H1 (cell line): ENCODE data around the gene COQ9. TPM values are rescaled to one million over a fixed set of nuclear protein-coding genes. Genes with fewer than 3 reads are reported as not detected.
A peak's percentile ranks its signal among the peaks of the same experiment; 100 is the strongest.

Experiments used
- CTCF ChIA-PET: fragments of 300-600 bp; sonication (Branson Sonifier 250); formaldehyde crosslinking; loops from one replicate; lab custom pipeline; 2021; ENCODE audit not compliant: partially characterized antibody; lab: Charles Lee
- POLR2A ChIA-PET: fragments of 300-600 bp; sonication (Branson Sonifier 250); formaldehyde crosslinking; loops from one replicate; lab custom pipeline; 2021; ENCODE audit warnings: inconsistent platforms; ENCODE audit not compliant: partially characterized antibody; lab: Charles Lee
- DNase-seq, 2 experiments: peaks; one replicate each; pipeline versions ENCODE4 v3.0.0 to v3.0.0-alpha.2; 2010 to 2022; ENCODE audit warnings: low spot score in 2 of 2, low read depth in 1 of 2, mixed read lengths in 1 of 2
- FAIRE-seq: peaks from 2 replicates; lab custom pipeline; 2011; peaks lifted over from hg19 to GRCh38; lab: Jason Lieb, UNC
- H2AFZ ChIP-seq: 2 replicates; pipeline ENCODE4 v1.8.1; 2012; ENCODE audit warnings: low read length, inconsistent platforms
- H2AK5ac ChIP-seq: 2 replicates; pipeline ENCODE4 v1.6.1; 2013; ENCODE audit warnings: low read depth, low read length
- H2BK120ac ChIP-seq: replicated peaks from 2 replicates; pipeline ENCODE3; 2013; ENCODE audit warnings: low read depth, low read length, inconsistent platforms
- H2BK12ac ChIP-seq: 2 replicates; pipeline ENCODE4 v1.6.1; 2013; ENCODE audit warnings: low read depth, low read length
- H2BK15ac ChIP-seq: 2 replicates; pipeline ENCODE4 v1.6.1; 2013; ENCODE audit warnings: low read length
- H2BK20ac ChIP-seq: 2 replicates; pipeline ENCODE4 v1.6.1; 2013; ENCODE audit warnings: low read length
- H2BK5ac ChIP-seq: 2 replicates; pipeline ENCODE4 v1.6.1; 2013; ENCODE audit warnings: low read depth, low read length
- H3K14ac ChIP-seq: 2 replicates; pipeline ENCODE4 v1.6.1; 2013; ENCODE audit warnings: inconsistent platforms; ENCODE audit not compliant: insufficient read length
- H3K18ac ChIP-seq: 2 replicates; pipeline ENCODE4 v1.6.1; 2013; ENCODE audit warnings: low read length; ENCODE audit errors: extremely low read depth
- H3K23ac ChIP-seq: 2 replicates; pipeline ENCODE4 v1.6.1; 2013; ENCODE audit warnings: inconsistent platforms; ENCODE audit not compliant: insufficient read length
- H3K23me2 ChIP-seq: 2 replicates; pipeline ENCODE4 v1.6.1; 2013; ENCODE audit warnings: low read depth, low read length
- H3K27ac ChIP-seq: 2 replicates; pipeline ENCODE4 v1.6.1; 2011; ENCODE audit warnings: low read depth, low read length, inconsistent platforms
- H3K27me3 ChIP-seq, 4 experiments: replicated peaks in 1 of 4; 1 replicate in 1 of 4; 2 replicates in 3 of 4; pipeline versions ENCODE4 v1.6.1 to v1.8.1; 2011 to 2013; ENCODE audit warnings: low read length in 3 of 4, mild to moderate bottlenecking in 3 of 4, inconsistent platforms in 2 of 4, mixed read lengths in 2 of 4, moderate library complexity in 1 of 4; ENCODE audit not compliant: control insufficient read depth in 3 of 4, insufficient read depth in 3 of 4; ENCODE audit errors: extremely low read depth in 1 of 4
- H3K36me3 ChIP-seq, 4 experiments: 2 replicates each; pipeline versions ENCODE4 v1.6.1 to v1.8.1; 2011 to 2013; ENCODE audit warnings: mild to moderate bottlenecking in 4 of 4, low read length in 3 of 4, moderate library complexity in 2 of 4, control low read depth in 1 of 4, inconsistent platforms in 1 of 4; ENCODE audit not compliant: insufficient read depth in 4 of 4, control insufficient read depth in 2 of 4
- H3K4ac ChIP-seq: replicated peaks from 2 replicates; pipeline ENCODE3; 2013; ENCODE audit warnings: low read length, low read depth, mixed read lengths, inconsistent platforms; ENCODE audit not compliant: insufficient read length
- H3K4me1 ChIP-seq, 4 experiments: replicated peaks in 1 of 4; 1 replicate in 1 of 4; 2 replicates in 3 of 4; pipeline versions ENCODE4 v1.6.1 to v1.8.1; 2011 to 2013; ENCODE audit warnings: low read length in 3 of 4, inconsistent platforms in 2 of 4, mixed read lengths in 1 of 4; ENCODE audit not compliant: insufficient read depth in 4 of 4, control insufficient read depth in 3 of 4
- H3K4me2 ChIP-seq, 2 experiments: 2 replicates each; pipeline versions ENCODE4 v1.6.1 to v1.8.1; 2011 to 2013; ENCODE audit warnings: low read depth in 2 of 2, low read length in 2 of 2, control low read depth in 1 of 2, inconsistent platforms in 1 of 2, mild to moderate bottlenecking in 1 of 2; ENCODE audit not compliant: insufficient read depth in 1 of 2
- H3K4me3 ChIP-seq, 4 experiments: fragments of 200-600, 300-600 bp in 1 of 4; sonication (generic), shearing (Covaris generic), sonication (Bioruptor Twin) in 1 of 4; 2 replicates each; pipeline versions ENCODE4 v1.5.1 to v1.8.1; 2011 to 2016; ENCODE audit warnings: low read length in 4 of 4, low read depth in 3 of 4, control low read depth in 2 of 4, inconsistent platforms in 2 of 4, mild to moderate bottlenecking in 2 of 4, mixed read lengths in 1 of 4, moderate library complexity in 1 of 4; ENCODE audit not compliant: insufficient read depth in 2 of 4; ENCODE audit errors: extremely low read depth in 1 of 4
- H3K56ac ChIP-seq: replicated peaks from 2 replicates; pipeline ENCODE3; 2013; ENCODE audit warnings: low read depth, mild to moderate bottlenecking, mixed read lengths, low read length, inconsistent platforms; ENCODE audit not compliant: insufficient read length
- H3K79me1 ChIP-seq: 2 replicates; pipeline ENCODE4 v1.6.1; 2013; ENCODE audit warnings: low read depth, low read length, control low read depth
- H3K79me2 ChIP-seq, 2 experiments: 2 replicates each; pipeline versions ENCODE4 v1.6.1 to v1.8.1; 2012 to 2013; ENCODE audit warnings: low read length in 2 of 2, mild to moderate bottlenecking in 2 of 2, inconsistent platforms in 1 of 2; ENCODE audit not compliant: insufficient read depth in 2 of 2, control insufficient read depth in 1 of 2
- H3K9ac ChIP-seq, 4 experiments: replicated peaks in 1 of 4; 1 replicate in 1 of 4; 2 replicates in 3 of 4; pipeline versions ENCODE4 v1.6.1 to v1.8.1; 2011 to 2013; ENCODE audit warnings: low read depth in 3 of 4, low read length in 3 of 4, control low read depth in 2 of 4, mild to moderate bottlenecking in 2 of 4, moderate library complexity in 2 of 4, inconsistent platforms in 1 of 4; ENCODE audit errors: extremely low read depth in 1 of 4
- H3K9me3 ChIP-seq, 2 experiments: 2 replicates each; pipeline versions ENCODE4 v1.6.1 to v1.8.1; 2012 to 2013; ENCODE audit warnings: mild to moderate bottlenecking in 2 of 2, moderate library complexity in 2 of 2, control low read depth in 1 of 2, inconsistent platforms in 1 of 2, low read depth in 1 of 2, low read length in 1 of 2, mixed read lengths in 1 of 2; ENCODE audit not compliant: insufficient read depth in 2 of 2
- H4K20me1 ChIP-seq, 2 experiments: replicated peaks in 1 of 2; 2 replicates each; pipeline versions ENCODE3 to v1.8.1; 2011 to 2013; ENCODE audit warnings: inconsistent platforms in 2 of 2, low read length in 2 of 2, mild to moderate bottlenecking in 1 of 2; ENCODE audit not compliant: insufficient read depth in 2 of 2, control insufficient read depth in 1 of 2
- H4K5ac ChIP-seq: 2 replicates; pipeline ENCODE4 v1.6.1; 2013; ENCODE audit warnings: low read length, low read depth, mixed read lengths, inconsistent platforms; ENCODE audit not compliant: insufficient read length
- H4K8ac ChIP-seq: 2 replicates; pipeline ENCODE4 v1.8.0; 2013; ENCODE audit warnings: mild to moderate bottlenecking, moderate library complexity, low read length, inconsistent platforms; ENCODE audit not compliant: insufficient read depth; ENCODE audit errors: extremely low read depth
- H4K91ac ChIP-seq: replicated peaks from 2 replicates; pipeline ENCODE3; 2013; ENCODE audit warnings: low read length, mixed read lengths, inconsistent platforms; ENCODE audit not compliant: insufficient read length
- BACH1 ChIP-seq: IDR thresholded peaks from 2 replicates; pipeline ENCODE4 v1.6.1; 2012; ENCODE audit warnings: low read length, improper control_type of control experiment
- EP300 ChIP-seq, 2 experiments: IDR thresholded peaks; 1 replicate in 1 of 2; 2 replicates in 1 of 2; pipeline ENCODE4 v1.6.1; 2011 to 2012; ENCODE audit warnings: low read depth in 2 of 2, low read length in 2 of 2, mild to moderate bottlenecking in 2 of 2, borderline replicate concordance in 1 of 2, inconsistent platforms in 1 of 2, moderate library complexity in 1 of 2
- FOSL1 ChIP-seq: IDR thresholded peaks from 2 replicates; pipeline ENCODE4 v1.6.1; 2011; ENCODE audit warnings: mild to moderate bottlenecking, low read depth, low read length, moderate library complexity; ENCODE audit not compliant: insufficient read depth
- RXRA ChIP-seq: IDR thresholded peaks from 2 replicates; pipeline ENCODE4 v1.6.1; 2011; ENCODE audit warnings: low read depth, mild to moderate bottlenecking, low read length, moderate library complexity; ENCODE audit not compliant: insufficient read depth
- SIN3A ChIP-seq, 2 experiments: IDR thresholded peaks in 1 of 2; conservative IDR thresholded peaks in 1 of 2; 2 replicates each; pipeline ENCODE4 v1.6.1; 2011 to 2012; ENCODE audit warnings: low read length in 2 of 2, improper control_type of control experiment in 1 of 2, low read depth in 1 of 2, mild to moderate bottlenecking in 1 of 2
- WGBS, 2 experiments: shearing (Covaris generic) in 1 of 2; methylation state at CpG; one replicate each; pipeline versions ENCODE4 v1.1.6 to v1.1.7; 2013 to 2015; ENCODE audit warnings: low lambda C conversion rate in 2 of 2, mixed read lengths in 2 of 2, inconsistent platforms in 1 of 2, low coverage in 1 of 2, missing lambda C conversion rate in 1 of 2; ENCODE audit not compliant: insufficient replicate concordance in 2 of 2, insufficient coverage in 1 of 2, insufficient read length in 1 of 2; ENCODE audit errors: extremely low coverage in 1 of 2, missing lambda C conversion rate in 1 of 2; 5-methylcytosine and 5-hydroxymethylcytosine counted together
- polyA plus RNA-seq, 7 experiments: library from polyadenylated mRNA; depleted of rRNA in 3 of 7; stranded (reverse) in 5 of 7; unstranded in 2 of 7; fragments of >200 nt in 5 of 7; fragments of 200-250 nt in 2 of 7; gene quantifications; 1 replicate in 5 of 7; 2 replicates in 1 of 7; 4 replicates in 1 of 7; pipeline versions ENCODE4 v1.2.1 to v1.2.3, GENCODE V29; 2011 to 2013; ENCODE audit warnings: missing spikeins in 2 of 7, mixed read lengths in 2 of 7
- total RNA-seq: library from RNA; stranded (reverse); fragmentation: NEBNext Ultra II Directional; extraction: Animal tissue kit (Norgen Biotek cat#: 25700); gene quantifications from 2 replicates; pipeline ENCODE4 v1.2.1, GENCODE V29; 2021
- TF ChIP-seq, protein P1 (sequence below): IDR thresholded peaks from 2 replicates; pipeline ENCODE4 v1.6.1; 2012; ENCODE audit warnings: low read length, inconsistent platforms
- TF ChIP-seq, protein P2 (sequence below): IDR thresholded peaks from 2 replicates; pipeline ENCODE4 v1.6.1; 2011; ENCODE audit warnings: low read length, improper control_type of control experiment

COQ9 gene
- total and polyA plus RNA-seq, 2 of the 8 experiments (the other 6 are each of a cell fraction or from before 2014, with no cell fraction given), result 33.3 to 60.3 TPM

DNA sequence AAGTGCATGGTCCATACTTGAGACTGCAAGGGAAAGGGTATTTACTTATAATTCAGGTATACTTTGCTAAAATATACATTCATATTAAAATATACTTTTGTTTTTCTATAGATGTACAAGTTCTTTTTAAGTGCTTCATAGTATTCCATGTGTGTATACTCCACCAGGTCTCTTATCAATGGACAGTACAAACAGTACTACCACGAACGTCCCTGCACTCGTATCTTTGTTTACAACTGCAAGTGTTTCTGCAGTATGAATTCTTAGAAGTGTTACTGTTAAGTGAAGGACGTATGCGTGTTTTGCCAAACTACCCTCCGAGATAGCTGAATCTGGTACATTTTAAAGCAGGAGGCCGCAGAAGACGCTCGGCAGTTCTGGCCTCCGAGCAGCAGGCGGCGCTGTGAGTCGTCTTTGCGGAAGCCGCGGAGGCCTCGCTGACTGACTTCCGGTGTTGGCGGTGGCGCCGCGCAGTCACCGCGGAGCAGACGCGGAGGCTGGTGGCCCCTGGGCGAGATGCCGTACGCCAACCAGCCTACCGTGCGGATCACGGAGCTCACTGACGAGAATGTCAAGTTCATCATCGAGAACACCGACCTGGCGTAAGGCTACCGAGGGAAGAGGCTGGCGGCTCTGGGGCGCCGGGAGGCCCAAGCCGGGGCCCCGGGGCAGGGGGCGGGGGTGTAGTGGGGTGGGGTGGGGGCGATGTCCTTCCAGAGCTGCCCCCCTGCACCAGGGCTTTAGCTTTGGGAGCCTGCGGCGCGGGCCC, 15.1 kb downstream of the COQ9 start, which contains the start of gene POLR2C:
Gene POLR2C (plus strand): TSS at position 471 of the 769 bp plus-strand sequence. CDS start 46 bp downstream, at position 517.
- POLR2A ChIA-PET, result interaction anchor here (0.8 to 4.2 kb wide), 17 partner anchors 10 to 162 kb away, joined by 3 to 30 read pairs (median 4); partner anchors contain the start of genes CIAPIN1, COQ9 and DOK4
- H2BK15ac ChIP-seq, result no peak within 1 kb of the TSS
- H3K27ac ChIP-seq, result no peak within 1 kb of the TSS
- peaks cover 4 to 26% of the 10 kb centered on the region in 2 experiments; a peak in 3 of 4 replicates for H3K79me2 ChIP-seq
- DNase-seq (peak; percentile 60 to 95), FAIRE-seq (no peak)
- no peak within 1 kb of the TSS for H3K23ac ChIP-seq
- H3K27me3 ChIP-seq, result no peaks in the 10 kb centered on the region
- CTCF ChIA-PET, result interaction anchor here (0.8 to 11.9 kb wide), 21 partner anchors 9 to 396 kb away, joined by 3 to 144 read pairs (median 4); no protein-coding TSS in a partner anchor
- no peak within 1 kb of the TSS for H3K56ac ChIP-seq
- peaks cover 11% of the 10 kb centered on the region for H3K79me1 ChIP-seq
- peaks cover 5% of the 10 kb centered on the region for H3K23me2 ChIP-seq
- H2BK20ac ChIP-seq, result no peak within 1 kb of the TSS
- H2AFZ ChIP-seq, result no peak within 1 kb of the TSS
- no peak within 1 kb of the TSS for H3K18ac ChIP-seq
- no peak within 1 kb of the TSS for H2AK5ac ChIP-seq
- no peaks in the 10 kb centered on the region for H3K9me3 ChIP-seq
- no peak within 1 kb of the TSS for H2BK5ac ChIP-seq
- H3K14ac ChIP-seq, result no peak within 1 kb of the TSS
- no peak within 1 kb of the TSS for H2BK120ac ChIP-seq
- peaks cover 0 to 12% of the 10 kb centered on the region in 2 experiments for H4K20me1 ChIP-seq
- no peak within 1 kb of the TSS for H4K91ac ChIP-seq
- peak within 1 kb of the TSS; percentile 7; the same call in 1 of the 2 replicates for H4K8ac ChIP-seq
- no peak within 1 kb of the TSS for H3K4ac ChIP-seq
- H4K5ac ChIP-seq, result peak within 1 kb of the TSS; percentile 65
- no peaks in the 10 kb centered on the region; a peak in 2 of 7 replicates for H3K4me1 ChIP-seq
- H3K36me3 ChIP-seq, result peaks cover 7 to 51% (median 40%) of the 10 kb centered on the region in 4 experiments
- H2BK12ac ChIP-seq, result no peak within 1 kb of the TSS
- peak within 1 kb of the TSS; percentile 93 to 97 (median 96) for H3K4me3 ChIP-seq
- H3K9ac ChIP-seq, result peak within 1 kb of the TSS; percentile 58 to 77 (median 74)
- WGBS, 2 experiments, result 8% methylated on average over 35 of the region's 47 CpGs; no CpG with 5 or more reads in 1 of the 2 experiments
- peak within 1 kb of the TSS; percentile 88 to 96 for H3K4me2 ChIP-seq
- TF ChIP-seq FOSL1 (no peak), EP300 (IDR thresholded peaks at IDR 0.05; ENCODE audit: borderline replicate concordance in 1 of 2, low read depth in 2 of 2, low read length in 2 of 2) (peak in 1 of 2 experiments; percentile 51; a peak in 1 of 3 replicates), SIN3A (conservative IDR thresholded peaks at IDR 0.05 in 1 of 2, IDR thresholded peaks at IDR 0.05 in 1 of 2; ENCODE audit: low read depth in 1 of 2, low read length in 2 of 2) (peak; percentile 71 to 89; a peak in 3 of 4 replicates), RXRA (no peak), BACH1 (no peak)
- TF ChIP-seq, protein P1, sequence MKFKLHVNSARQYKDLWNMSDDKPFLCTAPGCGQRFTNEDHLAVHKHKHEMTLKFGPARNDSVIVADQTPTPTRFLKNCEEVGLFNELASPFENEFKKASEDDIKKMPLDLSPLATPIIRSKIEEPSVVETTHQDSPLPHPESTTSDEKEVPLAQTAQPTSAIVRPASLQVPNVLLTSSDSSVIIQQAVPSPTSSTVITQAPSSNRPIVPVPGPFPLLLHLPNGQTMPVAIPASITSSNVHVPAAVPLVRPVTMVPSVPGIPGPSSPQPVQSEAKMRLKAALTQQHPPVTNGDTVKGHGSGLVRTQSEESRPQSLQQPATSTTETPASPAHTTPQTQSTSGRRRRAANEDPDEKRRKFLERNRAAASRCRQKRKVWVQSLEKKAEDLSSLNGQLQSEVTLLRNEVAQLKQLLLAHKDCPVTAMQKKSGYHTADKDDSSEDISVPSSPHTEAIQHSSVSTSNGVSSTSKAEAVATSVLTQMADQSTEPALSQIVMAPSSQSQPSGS, result no peak
- TF ChIP-seq, protein P2, sequence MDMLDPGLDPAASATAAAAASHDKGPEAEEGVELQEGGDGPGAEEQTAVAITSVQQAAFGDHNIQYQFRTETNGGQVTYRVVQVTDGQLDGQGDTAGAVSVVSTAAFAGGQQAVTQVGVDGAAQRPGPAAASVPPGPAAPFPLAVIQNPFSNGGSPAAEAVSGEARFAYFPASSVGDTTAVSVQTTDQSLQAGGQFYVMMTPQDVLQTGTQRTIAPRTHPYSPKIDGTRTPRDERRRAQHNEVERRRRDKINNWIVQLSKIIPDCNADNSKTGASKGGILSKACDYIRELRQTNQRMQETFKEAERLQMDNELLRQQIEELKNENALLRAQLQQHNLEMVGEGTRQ, result no peak
